RPMI8226 (cell line): ENCODE data around the gene SLC17A5.
"Not testable (repeated sequence)": the region's sequence is repeated elsewhere in the genome, so short reads cannot be mapped to it uniquely, and the experiment has no call there.

ENCODE experiments used
- DNase-seq: peaks from one replicate; pipeline ENCODE4 v3.0.0-alpha.2; 2015

SLC17A5 gene

GRCh38 chr6:73665686-73666319, 12.0 kb upstream of the SLC17A5 start:
- DNase-seq: peak; percentile 32

GRCh38 chr6:73664701-73665100, 10.9 kb upstream of the SLC17A5 start:
- DNase-seq: no peak

- no peak for DNase-seq
Observed at GRCh38 chr6:73657201-73657600, 3.4 kb upstream of the SLC17A5 start.

GRCh38 chr6:73656531-73657145, 2.8 kb upstream of the SLC17A5 start:
- no peak for DNase-seq

- no peak for DNase-seq
Observed at GRCh38 chr6:73655341-73655917, 1.6 kb upstream of the SLC17A5 start.

GRCh38 chr6:73652637-73653570, 888 bp downstream of the SLC17A5 start:
- peak; percentile 94 for DNase-seq

- DNase-seq: no peak
Observed at GRCh38 chr6:73649783-73650182, 4.0 kb downstream of the SLC17A5 start.

- DNase-seq: no peak
Observed at GRCh38 chr6:73648166-73648565, 5.6 kb downstream of the SLC17A5 start.

- no peak for DNase-seq
Observed at GRCh38 chr6:73644941-73645591, 8.7 kb downstream of the SLC17A5 start.

- DNase-seq: no peak
Observed at GRCh38 chr6:73644030-73644429, 9.8 kb downstream of the SLC17A5 start.

- DNase-seq: no peak
Observed at GRCh38 chr6:73642530-73642929, 11.3 kb downstream of the SLC17A5 start.

- no peak for DNase-seq
Observed at GRCh38 chr6:73640179-73640750, 13.5 kb downstream of the SLC17A5 start.

GRCh38 chr6:73639040-73639439, 14.8 kb downstream of the SLC17A5 start:
- no peak for DNase-seq

GRCh38 chr6:73637404-73637803, 16.4 kb downstream of the SLC17A5 start:
- no peak for DNase-seq

GRCh38 chr6:73636048-73636447, 17.7 kb downstream of the SLC17A5 start:
- DNase-seq: no peak

- DNase-seq: no peak
Observed at GRCh38 chr6:73632346-73632745, 21.4 kb downstream of the SLC17A5 start.

GRCh38 chr6:73631849-73632248, 21.9 kb downstream of the SLC17A5 start:
- DNase-seq: no peak

- no peak for DNase-seq
Observed at GRCh38 chr6:73630401-73630800, 23.4 kb downstream of the SLC17A5 start.

GRCh38 chr6:73624896-73625295, 28.9 kb downstream of the SLC17A5 start:
- no peak for DNase-seq

GRCh38 chr6:73623480-73623879, 30.3 kb downstream of the SLC17A5 start:
- not testable (repeated sequence) for DNase-seq

- not testable (repeated sequence) for DNase-seq
Observed at GRCh38 chr6:73618082-73618481, 35.7 kb downstream of the SLC17A5 start.

- no peak for DNase-seq
Observed at GRCh38 chr6:73614802-73615201, 39.0 kb downstream of the SLC17A5 start.
